Measurements from ENCODE around the gene WDCP. TPM values are rescaled to one million over a fixed set of nuclear protein-coding genes. Genes with fewer than 3 reads are reported as not detected.

The WDCP gene
- total RNA-seq, 1 experiment from 2014 or later, result 36.9 TPM

GRCh38 chr2:24012521-24013188 lies 34.5 kb downstream of the WDCP start:
- H3K27me3 Mint-ChIP-seq (ENCODE audit: low read depth), result peaks cover 15% of the 10 kb centered on the region
- no peak overlapping the region for H3K4me3 Mint-ChIP-seq
- no peak for TF ChIP-seq CTCF (conservative IDR thresholded peaks at IDR 0.05)
- no peak overlapping the region for H2AK5ac ChIP-seq (ENCODE audit: insufficient read length, low read length)
- H3K4me1 Mint-ChIP-seq, result peaks cover 26 to 27% of the 10 kb centered on the region in 2 experiments
- H3K18ac ChIP-seq (ENCODE audit: insufficient read length, low read depth, low read length), result no peak overlapping the region
- WGBS (ENCODE audit: extremely low coverage, insufficient read length, low lambda C conversion rate), result no CpG with 5 or more reads among the region's 9 CpGs
- no peaks in the 10 kb centered on the region for H3K9me3 Mint-ChIP-seq
- H4K91ac ChIP-seq (ENCODE audit: insufficient read length, low read depth, low read length), result no peak overlapping the region
- no peaks in the 10 kb centered on the region for H3K79me1 ChIP-seq (ENCODE audit: insufficient read depth, low read depth, low read length, poor library complexity, severe bottlenecking)
- H3K27me3 ChIP-seq (ENCODE audit: insufficient read depth, low read length), result no peaks in the 10 kb centered on the region; the same call in 1 of the 2 replicates
- H3K79me2 ChIP-seq (ENCODE audit: insufficient read depth, low read length), result no peaks in the 10 kb centered on the region
- H3K36me3 Mint-ChIP-seq (ENCODE audit: insufficient read depth in 1 of 3, low read depth in 3 of 3), result no peaks in the 10 kb centered on the region; a peak in 1 of 7 replicates
- H2BK20ac ChIP-seq (ENCODE audit: low read depth, low read length, poor library complexity, severe bottlenecking), result no peak overlapping the region
- DNase-seq, result no peak
- H3K9me3 ChIP-seq (ENCODE audit: control insufficient read depth, low read depth, low read length), result no peaks in the 10 kb centered on the region
- H3T11ph ChIP-seq (ENCODE audit: low read length), result no peak overlapping the region
- H2BK15ac ChIP-seq (ENCODE audit: low read depth, low read length), result no peak overlapping the region
- no peak overlapping the region for H2AFZ ChIP-seq (ENCODE audit: low read length)
- no peak overlapping the region for H3K56ac ChIP-seq (ENCODE audit: insufficient read length, low read depth, low read length)
- H3K23me2 ChIP-seq (ENCODE audit: insufficient read length, low read depth, low read length, poor library complexity, severe bottlenecking), result peaks cover 2% of the 10 kb centered on the region
- H3K4me1 ChIP-seq (ENCODE audit: insufficient read depth, low read length), result no peaks in the 10 kb centered on the region; the same call in 1 of the 2 replicates
- H3K27ac Mint-ChIP-seq, result no peak overlapping the region; a peak in 1 of 7 replicates
- no peak overlapping the region for H3K14ac ChIP-seq (ENCODE audit: insufficient read depth, low read length)
- H3K4me2 ChIP-seq (ENCODE audit: insufficient read depth, insufficient read length, low read length), result no peak overlapping the region
- no peak overlapping the region for H3K23ac ChIP-seq (ENCODE audit: insufficient read length, low read depth, low read length)
- no peak overlapping the region for H4K8ac ChIP-seq (replicated peaks; ENCODE audit: insufficient read length, low read depth, low read length)
- H4K20me1 ChIP-seq (ENCODE audit: control insufficient read depth, insufficient read depth, insufficient read length), result no peaks in the 10 kb centered on the region
- H3K9ac ChIP-seq (ENCODE audit: extremely low read depth, insufficient read length, low read length), result no peak overlapping the region
- no peak overlapping the region for H2BK12ac ChIP-seq (ENCODE audit: insufficient read length, low read depth, low read length)
- no peak overlapping the region for H4K5ac ChIP-seq (ENCODE audit: insufficient read length, low read depth, low read length)
- no peak overlapping the region for H3K27ac ChIP-seq (ENCODE audit: insufficient read length, low read depth, low read length)
- H3K4ac ChIP-seq (ENCODE audit: low read depth, low read length), result no peak overlapping the region
- no peak overlapping the region for H2BK120ac ChIP-seq (ENCODE audit: low read depth, low read length, poor library complexity, severe bottlenecking)
- H2BK5ac ChIP-seq (ENCODE audit: insufficient read length, low read length), result no peak overlapping the region
